GM19099 (cell line): Measurements from ENCODE around the gene TPSAB1.
"Not testable (repeated sequence)": the region's sequence is repeated elsewhere in the genome, so short reads cannot be mapped to it uniquely, and the experiment has no call there.

Experiments
- POLR2A ChIP-seq: IDR thresholded peaks from 3 replicates; pipeline ENCODE4 v1.6.1; 2011; ENCODE audit warnings: low read depth; ENCODE audit not compliant: insufficient read length; ENCODE audit errors: extremely low read depth

The TPSAB1 gene

GRCh38 chr16:1218930-1219611 lies 21.4 kb upstream of the TPSAB1 start:
- TF ChIP-seq POLR2A = no peak

DNA sequence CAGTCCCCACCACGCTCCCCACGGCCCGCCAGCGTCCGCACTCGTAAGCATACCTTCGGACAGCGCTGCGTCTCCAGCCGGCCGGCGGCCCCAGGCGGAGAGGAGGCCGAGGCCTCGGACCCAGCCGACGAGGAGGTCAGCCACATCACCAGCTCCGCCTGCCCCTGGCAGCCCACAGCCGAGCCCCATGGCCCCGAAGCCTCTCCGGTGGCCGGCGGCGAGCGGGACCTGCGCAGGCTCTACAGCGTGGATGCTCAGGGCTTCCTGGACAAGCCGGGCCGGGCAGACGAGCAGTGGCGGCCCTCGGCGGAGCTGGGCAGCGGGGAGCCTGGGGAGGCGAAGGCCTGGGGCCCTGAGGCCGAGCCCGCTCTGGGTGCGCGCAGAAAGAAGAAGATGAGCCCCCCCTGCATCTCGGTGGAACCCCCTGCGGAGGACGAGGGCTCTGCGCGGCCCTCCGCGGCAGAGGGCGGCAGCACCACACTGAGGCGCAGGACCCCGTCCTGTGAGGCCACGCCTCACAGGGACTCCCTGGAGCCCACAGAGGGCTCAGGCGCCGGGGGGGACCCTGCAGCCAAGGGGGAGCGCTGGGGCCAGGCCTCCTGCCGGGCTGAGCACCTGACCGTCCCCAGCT lies 20.3 kb upstream of the TPSAB1 start:
- no peak for TF ChIP-seq POLR2A

DNA sequence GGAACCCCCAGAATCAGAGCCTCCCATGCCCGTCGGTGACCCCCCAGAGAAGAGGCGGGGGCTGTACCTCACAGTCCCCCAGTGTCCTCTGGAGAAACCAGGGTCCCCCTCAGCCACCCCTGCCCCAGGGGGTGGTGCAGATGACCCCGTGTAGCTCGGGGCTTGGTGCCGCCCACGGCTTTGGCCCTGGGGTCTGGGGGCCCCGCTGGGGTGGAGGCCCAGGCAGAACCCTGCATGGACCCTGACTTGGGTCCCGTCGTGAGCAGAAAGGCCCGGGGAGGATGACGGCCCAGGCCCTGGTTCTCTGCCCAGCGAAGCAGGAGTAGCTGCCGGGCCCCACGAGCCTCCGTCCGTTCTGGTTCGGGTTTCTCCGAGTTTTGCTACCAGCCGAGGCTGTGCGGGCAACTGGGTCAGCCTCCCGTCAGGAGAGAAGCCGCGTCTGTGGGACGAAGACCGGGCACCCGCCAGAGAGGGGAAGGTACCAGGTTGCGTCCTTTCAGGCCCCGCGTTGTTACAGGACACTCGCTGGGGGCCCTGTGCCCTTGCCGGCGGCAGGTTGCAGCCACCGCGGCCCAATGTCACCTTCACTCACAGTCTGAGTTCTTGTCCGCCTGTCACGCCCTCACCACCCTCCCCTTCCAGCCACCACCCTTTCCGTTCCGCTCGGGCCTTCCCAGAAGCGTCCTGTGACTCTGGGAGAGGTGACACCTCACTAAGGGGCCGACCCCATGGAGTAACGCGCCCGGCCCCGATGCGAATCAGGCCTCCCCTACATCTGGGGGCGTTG lies 19.5 kb upstream of the TPSAB1 start:
- TF ChIP-seq POLR2A = no peak

DNA sequence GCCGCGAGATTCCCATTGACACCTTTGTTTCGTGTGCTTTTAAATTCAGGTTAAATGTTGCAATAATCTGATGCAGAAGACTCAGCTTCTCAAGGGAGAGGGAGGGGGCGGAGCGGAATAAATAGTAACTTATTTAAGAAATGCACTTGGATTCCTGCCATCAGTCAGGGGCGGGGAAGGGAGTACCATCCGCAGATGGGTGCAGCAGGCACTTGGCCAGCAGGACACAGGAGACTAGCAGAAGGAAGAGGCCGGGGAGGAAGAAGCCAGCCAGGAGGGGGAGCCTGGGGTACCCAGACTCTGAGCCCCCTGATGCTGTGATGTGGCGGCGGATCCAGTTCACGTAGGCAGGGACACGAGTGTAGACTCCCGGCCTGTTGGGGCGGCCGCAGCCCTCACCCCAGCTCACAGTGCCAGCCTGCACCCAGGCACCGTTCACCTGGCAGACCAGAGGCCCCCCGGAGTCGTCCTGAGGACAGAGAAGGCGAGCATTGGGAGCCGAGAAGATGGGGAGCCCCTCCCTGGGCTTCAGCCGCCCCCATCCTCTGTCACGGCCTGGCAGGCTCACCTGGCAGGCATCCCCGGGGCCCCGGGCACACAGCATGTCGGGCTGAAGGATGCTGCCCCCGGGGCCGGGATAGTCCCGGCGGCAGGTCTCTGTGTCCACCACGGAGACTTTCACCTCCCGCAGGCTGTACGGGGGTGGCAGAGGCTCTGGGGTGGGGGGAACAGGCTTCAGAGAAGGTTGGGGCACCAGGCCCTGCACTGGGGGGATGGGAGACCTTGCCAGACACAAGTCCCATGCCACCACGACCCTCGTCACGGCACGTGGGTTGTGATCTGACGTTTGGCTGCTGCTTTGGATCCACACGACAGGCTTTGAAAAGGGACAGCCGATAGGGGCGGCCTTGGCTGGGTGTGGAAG lies 18.6 kb upstream of the TPSAB1 start:
- no peak for TF ChIP-seq POLR2A

- no peak for TF ChIP-seq POLR2A
These were observed 17.8 kb upstream of the TPSAB1 start for GRCh38 chr16:1222553-1223354.

DNA sequence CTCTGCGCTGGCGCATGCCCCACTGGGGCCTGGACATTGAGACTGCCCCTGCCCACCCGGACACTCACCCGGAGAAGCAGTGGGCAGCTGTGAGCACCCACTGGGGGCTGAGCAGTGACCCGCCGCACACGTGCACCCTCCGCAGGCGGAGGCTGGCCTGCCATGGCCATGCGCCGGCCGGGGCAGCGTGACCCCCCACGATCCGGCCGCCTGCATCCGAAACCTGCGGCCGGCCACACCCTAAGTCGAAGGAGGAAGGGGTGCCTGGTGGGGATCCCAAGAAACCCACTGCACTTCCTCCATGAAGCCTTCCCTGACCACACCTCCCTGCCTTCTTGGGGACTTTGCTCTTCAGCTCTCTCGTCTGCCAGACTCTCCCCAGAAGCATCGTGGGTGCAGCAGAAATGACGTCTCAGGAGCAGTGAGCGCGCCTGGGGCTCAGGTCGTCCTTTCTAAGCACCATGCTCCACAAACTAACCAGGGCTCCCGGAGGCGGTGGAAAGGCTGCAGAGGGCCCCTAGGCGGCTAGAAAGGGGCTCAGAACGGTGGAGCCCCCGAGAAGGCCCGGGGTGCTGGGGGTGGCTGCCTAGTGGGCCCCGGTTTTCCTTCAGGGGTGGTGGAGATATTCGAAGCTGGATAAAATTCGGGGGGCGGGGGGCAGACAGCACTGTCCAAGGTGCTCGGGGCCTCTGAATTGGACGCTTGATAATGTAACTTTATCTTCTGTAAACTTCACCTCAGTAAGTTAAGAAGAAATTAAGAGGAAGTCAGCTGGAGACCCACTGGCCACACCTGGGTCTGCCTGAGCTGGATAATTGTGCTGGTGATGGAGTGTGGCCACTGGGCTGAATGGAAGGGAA lies 16.9 kb upstream of the TPSAB1 start:
- no peak for TF ChIP-seq POLR2A

GRCh38 chr16:1224558-1224957 lies 15.9 kb upstream of the TPSAB1 start:
- no peak for TF ChIP-seq POLR2A

DNA sequence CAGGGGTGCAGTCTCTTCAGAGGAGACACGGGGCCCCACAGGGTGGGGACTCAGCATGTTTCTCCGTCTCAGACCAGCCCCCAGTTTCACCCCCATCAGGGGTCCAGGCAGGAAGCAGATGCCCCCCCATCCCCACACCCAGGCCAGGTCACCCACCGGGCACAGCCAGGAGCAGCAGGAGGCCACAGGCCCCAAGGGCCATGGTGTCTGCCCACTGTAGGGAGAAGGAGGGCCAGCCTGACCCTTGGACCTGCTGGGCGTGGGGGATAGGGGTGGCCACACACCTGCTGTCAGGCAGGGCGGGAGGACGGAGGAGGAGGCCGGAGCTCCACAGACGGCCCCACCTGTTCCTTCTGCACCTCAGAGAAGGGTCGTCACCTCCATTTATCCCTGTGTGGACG lies 15.5 kb upstream of the TPSAB1 start, which contains the start of gene TPSG1:
Gene TPSG1 (minus strand): TSS at position 218 of the 401 bp plus-strand sequence. CDS start 16 bp downstream, at position 202.
- no peak for TF ChIP-seq POLR2A

DNA sequence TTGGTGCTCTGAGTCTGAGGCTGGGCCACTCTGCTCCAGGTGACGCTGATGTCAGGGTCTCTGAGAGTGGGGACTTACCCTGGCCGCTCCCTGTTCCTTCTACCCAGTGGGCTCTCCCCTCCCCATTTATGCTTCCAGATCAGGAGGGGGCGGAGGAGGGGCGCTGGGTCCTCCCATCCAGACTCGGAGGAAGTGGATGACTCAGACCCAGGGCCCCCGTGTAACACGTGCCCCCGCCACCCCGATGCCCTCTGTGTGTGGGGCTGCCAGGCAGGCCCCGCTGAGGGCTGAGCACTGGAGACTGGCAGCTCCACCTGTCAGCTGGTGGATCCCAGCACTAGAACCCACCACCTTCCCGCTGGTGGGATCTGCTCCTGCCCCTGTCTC lies 10.4 kb upstream of the TPSAB1 start, which contains the start of gene TPSB2:
Gene TPSB2 (minus strand): TSS at position 101 of the 387 bp plus-strand sequence. CDS start 233 bp downstream, outside the sequence.
- not testable (repeated sequence) for TF ChIP-seq POLR2A

GRCh38 chr16:1237990-1238389 lies 2.5 kb upstream of the TPSAB1 start:
- no peak for TF ChIP-seq POLR2A

DNA sequence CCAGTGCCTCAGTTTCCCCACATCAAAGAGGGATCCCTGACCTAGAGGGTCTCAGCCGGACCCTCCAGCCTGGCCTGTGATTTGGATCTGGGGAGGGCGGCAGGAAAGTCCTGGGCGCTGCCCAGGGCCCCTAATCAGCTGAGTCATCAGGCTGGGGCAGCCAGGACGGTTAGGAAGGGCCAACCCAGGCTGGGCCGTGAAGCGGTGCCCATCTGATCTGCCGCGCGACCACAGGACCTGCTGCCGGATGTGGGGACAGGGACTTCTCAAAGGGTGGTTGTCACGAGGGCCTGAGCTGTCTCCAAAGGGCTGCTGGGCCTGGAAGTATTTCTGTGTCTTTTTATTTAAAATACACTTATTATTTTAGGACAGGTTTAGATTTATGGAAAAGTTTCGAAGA lies 4.4 kb downstream of the TPSAB1 start:
- TF ChIP-seq POLR2A = no peak

DNA sequence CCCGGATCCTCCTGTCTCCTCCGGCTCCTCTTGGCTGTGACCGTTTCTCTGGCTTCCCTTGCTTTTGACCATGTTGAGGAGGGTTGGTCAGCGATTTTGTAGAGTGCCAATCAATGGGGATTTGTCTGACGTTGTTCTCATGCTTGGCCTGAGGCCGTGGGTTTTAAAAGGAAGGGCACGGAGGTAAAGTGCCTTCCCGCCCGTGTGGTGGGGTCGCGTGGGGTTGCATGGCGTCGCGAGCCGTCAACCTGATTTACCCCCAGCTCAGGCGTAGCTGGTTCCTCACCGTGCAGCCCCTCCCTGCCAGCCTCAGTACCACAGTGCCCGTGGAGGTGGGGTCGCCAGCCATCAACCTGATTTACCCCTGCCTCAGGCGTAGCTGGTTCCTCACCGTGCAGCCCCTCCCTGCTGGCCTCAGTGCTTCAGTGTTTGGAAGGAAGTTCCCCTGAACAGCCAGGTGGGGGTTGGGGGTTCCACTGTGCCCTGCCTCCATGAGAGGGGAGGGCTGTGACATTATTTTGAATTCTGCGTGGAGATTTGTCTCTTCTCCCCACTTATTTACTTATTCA lies 5.0 kb downstream of the TPSAB1 start:
- TF ChIP-seq POLR2A = no peak
